Effector memory CD4-positive, alpha-beta T cell (primary cell): ENCODE measurements around the gene SLC7A14.

Experiments used
- DNase-seq, 3 donors: peaks; one replicate each; pipeline ENCODE4 v3.0.0-alpha.2; 2020
- H3K27ac ChIP-seq: 2 replicates; pipeline ENCODE4 v1.7.0; 2013; ENCODE audit warnings: mild to moderate bottlenecking, low read length, moderate library complexity; ENCODE audit not compliant: insufficient read depth, poor library complexity, severe bottlenecking
- H3K27me3 ChIP-seq: replicated peaks from 2 replicates; pipeline ENCODE4 v1.7.0; 2013; ENCODE audit warnings: mild to moderate bottlenecking, low read length; ENCODE audit not compliant: insufficient read depth, control insufficient read depth, poor library complexity, severe bottlenecking
- H3K36me3 ChIP-seq: 2 replicates; pipeline ENCODE4 v1.7.0; 2013; ENCODE audit warnings: mild to moderate bottlenecking, low read length, moderate library complexity; ENCODE audit not compliant: control insufficient read depth, insufficient read depth
- H3K4me1 ChIP-seq: 2 replicates; pipeline ENCODE4 v1.7.0; 2013; ENCODE audit warnings: low read length, mild to moderate bottlenecking; ENCODE audit not compliant: control insufficient read depth, insufficient read depth, poor library complexity, severe bottlenecking
- H3K4me3 ChIP-seq: 2 replicates; pipeline ENCODE4 v1.7.0; 2013; ENCODE audit warnings: low read length, low read depth, mild to moderate bottlenecking; ENCODE audit not compliant: insufficient read depth, poor library complexity, severe bottlenecking
- H3K9me3 ChIP-seq: 2 replicates; pipeline ENCODE4 v1.7.0; 2013; ENCODE audit warnings: mild to moderate bottlenecking, low read length, moderate library complexity; ENCODE audit not compliant: control insufficient read depth

Gene SLC7A14

DNA sequence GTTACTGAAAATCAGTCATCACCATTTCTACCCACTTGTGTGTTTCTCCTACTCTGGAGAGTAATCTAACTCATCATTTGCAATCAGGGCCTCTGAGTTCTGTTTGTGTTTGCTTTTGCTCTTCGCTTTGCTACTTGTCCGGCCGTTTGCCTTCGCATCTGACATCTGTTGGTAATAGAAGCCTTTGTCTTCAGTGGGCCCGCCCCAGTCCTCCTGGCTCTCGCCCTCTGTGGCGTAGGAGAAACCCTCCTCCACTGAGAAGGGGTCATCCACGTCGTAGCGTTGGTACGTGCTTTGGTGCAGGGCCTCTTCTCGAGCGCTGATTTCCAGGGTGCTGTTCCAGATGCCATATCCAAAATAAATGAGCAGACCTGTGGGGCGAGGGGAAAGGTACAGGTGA, 118.9 kb downstream of the SLC7A14 start:
- H3K9me3 ChIP-seq: no peaks in the 10 kb centered on the region
- H3K27me3 ChIP-seq: peaks cover 2% of the 10 kb centered on the region
- H3K36me3 ChIP-seq: no peaks in the 10 kb centered on the region
- DNase-seq: no peak
- no peak overlapping the region for H3K27ac ChIP-seq
- no peak overlapping the region for H3K4me3 ChIP-seq
- no peaks in the 10 kb centered on the region for H3K4me1 ChIP-seq

- no peak overlapping the region for H3K27ac ChIP-seq
- H3K27me3 ChIP-seq: peaks cover 2% of the 10 kb centered on the region
- DNase-seq: no peak
- no peak overlapping the region for H3K4me3 ChIP-seq
- H3K4me1 ChIP-seq: no peaks in the 10 kb centered on the region
- H3K9me3 ChIP-seq: no peaks in the 10 kb centered on the region
- no peaks in the 10 kb centered on the region for H3K36me3 ChIP-seq
These were observed 119.9 kb downstream of the SLC7A14 start for GRCh38 chr3:170465955-170466354.

DNA sequence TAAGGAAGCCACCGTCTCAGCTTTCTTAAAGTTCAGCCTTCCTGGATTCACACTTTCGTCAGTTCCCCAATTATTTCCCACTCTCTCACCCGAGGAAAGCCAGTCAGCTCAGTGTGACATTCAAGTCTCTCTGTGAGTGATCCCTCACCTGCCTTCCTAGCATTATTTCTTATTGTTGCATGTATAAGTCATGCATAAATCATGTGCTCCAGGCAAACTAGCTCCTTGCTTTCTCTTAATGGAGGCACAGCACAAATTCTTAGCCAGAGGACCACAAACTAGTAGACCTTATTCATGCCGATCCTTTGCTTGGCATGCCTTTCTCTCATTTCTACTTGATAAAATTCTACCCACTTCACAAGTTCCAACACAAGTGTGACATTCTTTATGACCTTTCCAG, 122.9 kb downstream of the SLC7A14 start:
- Histone ChIP-seq H3K36me3 (no peaks in the 10 kb centered on the region), H3K4me1 (no peaks in the 10 kb centered on the region), H3K9me3 (no peaks in the 10 kb centered on the region), H3K27me3 (peaks cover 2% of the 10 kb centered on the region), H3K27ac (no peak overlapping the region), H3K4me3 (no peak overlapping the region)
- no peak for DNase-seq

- Histone ChIP-seq H3K4me1 (no peaks in the 10 kb centered on the region), H3K4me3 (no peak overlapping the region), H3K27ac (no peak overlapping the region), H3K36me3 (no peaks in the 10 kb centered on the region), H3K9me3 (no peaks in the 10 kb centered on the region), H3K27me3 (no peaks in the 10 kb centered on the region)
- DNase-seq: no peak
These were observed 127.6 kb downstream of the SLC7A14 start for GRCh38 chr3:170458285-170458684.

DNA sequence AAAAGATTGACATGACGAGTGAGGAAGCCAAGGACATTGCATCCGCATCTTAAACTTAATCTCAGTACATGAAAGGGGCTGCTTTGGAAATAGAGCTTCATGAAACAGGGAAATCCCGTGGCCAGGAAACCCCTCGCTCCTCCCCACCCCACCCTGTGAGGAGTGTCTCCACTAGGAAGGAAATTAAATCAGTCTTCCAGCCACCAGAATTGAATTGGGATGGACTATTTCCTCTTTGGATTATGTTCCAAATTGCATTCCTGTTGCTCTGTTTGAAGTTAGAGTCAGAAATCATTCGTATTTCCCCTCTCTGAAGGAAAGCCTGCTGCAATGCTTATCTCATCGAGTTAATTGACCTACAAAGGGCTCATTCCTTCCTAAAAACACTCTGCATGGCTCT, 131.4 kb downstream of the SLC7A14 start:
- no peaks in the 10 kb centered on the region for H3K4me1 ChIP-seq
- H3K9me3 ChIP-seq: no peaks in the 10 kb centered on the region
- H3K27me3 ChIP-seq: no peaks in the 10 kb centered on the region
- no peak overlapping the region for H3K4me3 ChIP-seq
- no peaks in the 10 kb centered on the region for H3K36me3 ChIP-seq
- H3K27ac ChIP-seq: no peak overlapping the region
- no peak for DNase-seq

- no peaks in the 10 kb centered on the region for H3K9me3 ChIP-seq
These were observed 135.8 kb downstream of the SLC7A14 start for GRCh38 chr3:170450039-170450438.

DNA sequence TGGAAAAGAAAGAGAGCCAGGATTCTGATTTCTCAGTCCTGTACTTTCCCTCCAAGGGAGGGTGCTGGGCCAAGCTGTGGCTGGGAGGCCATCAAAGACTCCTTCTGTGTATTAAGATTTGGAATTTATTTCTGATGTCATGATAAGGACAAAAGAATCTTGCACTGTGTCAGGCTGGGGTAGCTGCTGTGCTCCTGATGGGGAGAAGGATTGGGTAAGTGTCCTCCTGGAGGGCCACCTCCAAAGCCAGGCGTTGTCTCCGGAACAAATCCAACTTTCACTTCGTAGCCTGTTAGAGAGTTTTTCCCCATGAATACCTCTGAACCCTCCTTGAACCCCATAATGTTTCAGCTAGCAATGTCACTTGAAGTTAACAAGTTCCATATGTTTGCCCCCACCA, 137.3 kb downstream of the SLC7A14 start:
- no peak overlapping the region for H3K27ac ChIP-seq
- H3K27me3 ChIP-seq: no peaks in the 10 kb centered on the region
- no peak overlapping the region for H3K4me3 ChIP-seq

More at GRCh38 chr3:170450039-170450438, 135.8 kb downstream of the SLC7A14 start:
- no peak overlapping the region for H3K27ac ChIP-seq
- no peak overlapping the region for H3K4me3 ChIP-seq
- DNase-seq: no peak
- H3K27me3 ChIP-seq: no peaks in the 10 kb centered on the region
- no peaks in the 10 kb centered on the region for H3K4me1 ChIP-seq
- H3K36me3 ChIP-seq: no peaks in the 10 kb centered on the region

GRCh38 chr3:170443457-170443856, 142.4 kb downstream of the SLC7A14 start:
- Histone ChIP-seq H3K4me3 (no peak overlapping the region), H3K36me3 (no peaks in the 10 kb centered on the region), H3K4me1 (no peaks in the 10 kb centered on the region), H3K27ac (no peak overlapping the region), H3K27me3 (no peaks in the 10 kb centered on the region), H3K9me3 (no peaks in the 10 kb centered on the region)
- no peak for DNase-seq

More for the DNA sequence above, 137.3 kb downstream of the SLC7A14 start:
- no peaks in the 10 kb centered on the region for H3K9me3 ChIP-seq
- H3K36me3 ChIP-seq: no peaks in the 10 kb centered on the region
- no peaks in the 10 kb centered on the region for H3K4me1 ChIP-seq
- no peak for DNase-seq

- H3K4me3 ChIP-seq: no peak overlapping the region
- H3K27me3 ChIP-seq: no peaks in the 10 kb centered on the region
- no peak overlapping the region for H3K27ac ChIP-seq
- no peaks in the 10 kb centered on the region for H3K4me1 ChIP-seq
- H3K9me3 ChIP-seq: no peaks in the 10 kb centered on the region
- no peaks in the 10 kb centered on the region for H3K36me3 ChIP-seq
- DNase-seq: no peak
These were observed 142.9 kb downstream of the SLC7A14 start for GRCh38 chr3:170442947-170443346.

GRCh38 chr3:170441412-170441811, 144.5 kb downstream of the SLC7A14 start:
- H3K27me3 ChIP-seq: no peaks in the 10 kb centered on the region
- H3K9me3 ChIP-seq: no peaks in the 10 kb centered on the region
- H3K36me3 ChIP-seq: no peaks in the 10 kb centered on the region
- no peak overlapping the region for H3K27ac ChIP-seq
- H3K4me3 ChIP-seq: no peak overlapping the region
- no peaks in the 10 kb centered on the region for H3K4me1 ChIP-seq
- no peak for DNase-seq

DNA sequence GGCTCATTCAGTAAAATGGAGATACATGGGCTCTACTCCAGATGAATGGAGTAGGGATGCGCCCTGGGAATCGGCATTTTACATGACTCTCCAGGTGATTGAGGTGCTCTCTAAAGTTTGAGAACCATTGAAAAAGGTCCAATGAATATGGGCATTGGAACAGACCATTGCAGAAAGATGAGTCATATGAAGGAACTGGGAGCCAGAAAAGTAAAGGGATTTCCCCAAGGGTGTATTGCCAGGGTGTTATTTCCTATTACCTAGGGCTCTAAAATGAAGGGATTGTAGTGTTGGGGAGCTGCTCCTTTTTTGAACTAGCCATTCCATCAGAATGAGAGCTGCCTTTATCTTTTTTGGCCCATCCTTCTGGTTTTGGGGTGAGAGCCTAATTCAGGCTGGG, 145.5 kb downstream of the SLC7A14 start:
- H3K27me3 ChIP-seq: no peaks in the 10 kb centered on the region
- H3K9me3 ChIP-seq: no peaks in the 10 kb centered on the region
- H3K36me3 ChIP-seq: no peaks in the 10 kb centered on the region
- H3K4me3 ChIP-seq: no peak overlapping the region
- H3K27ac ChIP-seq: no peak overlapping the region
- no peak for DNase-seq
- H3K4me1 ChIP-seq: no peaks in the 10 kb centered on the region
